Activated T-helper 9 cell treated with anti-CD3 and anti-CD28 coated beads, Interleukin-2, amount 50 U/mL, for 16 hours (primary cell): Measurements from ENCODE around the gene CSRP1.
"Not testable (repeated sequence)": the region's sequence is repeated elsewhere in the genome, so short reads cannot be mapped to it uniquely, and the experiment has no call there.

Source experiments
- DNase-seq: peaks from one replicate; pipeline ENCODE4 v3.0.0-alpha.2; 2020; ENCODE audit warnings: low read depth

The CSRP1 gene

GRCh38 chr1:201506557-201507359 is at the start of gene CSRP1:
CSRP1 (minus strand) TSS chr1:201507123; CDS start chr1:201496303, 10,820 bp downstream.
- DNase-seq, result peak; percentile 76

- DNase-seq, result no peak
Measured at GRCh38 chr1:201555593-201555945, 48.6 kb upstream of the CSRP1 start.

GRCh38 chr1:201554789-201555592 is 48.1 kb upstream of the CSRP1 start:
- no peak for DNase-seq

GRCh38 chr1:201554190-201554600 is 47.3 kb upstream of the CSRP1 start:
- DNase-seq, result no peak

- DNase-seq, result no peak
Measured at GRCh38 chr1:201553496-201554189, 46.7 kb upstream of the CSRP1 start.

GRCh38 chr1:201552941-201553351 is 46.0 kb upstream of the CSRP1 start:
- DNase-seq, result no peak

- no peak for DNase-seq
Measured at GRCh38 chr1:201551877-201552731, 45.2 kb upstream of the CSRP1 start.

GRCh38 chr1:201551096-201551495 is 44.2 kb upstream of the CSRP1 start:
- no peak for DNase-seq

GRCh38 chr1:201549522-201549921 is 42.6 kb upstream of the CSRP1 start:
- not testable (repeated sequence) for DNase-seq

GRCh38 chr1:201545851-201546492 is 39.0 kb upstream of the CSRP1 start:
- DNase-seq, result no peak

- DNase-seq, result no peak
Measured at GRCh38 chr1:201544710-201545109, 37.8 kb upstream of the CSRP1 start.

- no peak for DNase-seq
Measured at GRCh38 chr1:201543871-201544642, 37.1 kb upstream of the CSRP1 start.

- no peak for DNase-seq
Measured at GRCh38 chr1:201542309-201543035, 35.5 kb upstream of the CSRP1 start.

GRCh38 chr1:201540846-201541735 is 34.2 kb upstream of the CSRP1 start:
- no peak for DNase-seq

- DNase-seq, result no peak
Measured at GRCh38 chr1:201539561-201540431, 32.9 kb upstream of the CSRP1 start.

GRCh38 chr1:201538612-201539551 is 32.0 kb upstream of the CSRP1 start, which contains the start of gene NAV1:
NAV1 (plus strand) TSS chr1:201539127; CDS start chr1:201622885, 83,758 bp downstream.
- DNase-seq, result no peak
